ENCODE measurements around the gene PSMB10.

The PSMB10 gene

DNA sequence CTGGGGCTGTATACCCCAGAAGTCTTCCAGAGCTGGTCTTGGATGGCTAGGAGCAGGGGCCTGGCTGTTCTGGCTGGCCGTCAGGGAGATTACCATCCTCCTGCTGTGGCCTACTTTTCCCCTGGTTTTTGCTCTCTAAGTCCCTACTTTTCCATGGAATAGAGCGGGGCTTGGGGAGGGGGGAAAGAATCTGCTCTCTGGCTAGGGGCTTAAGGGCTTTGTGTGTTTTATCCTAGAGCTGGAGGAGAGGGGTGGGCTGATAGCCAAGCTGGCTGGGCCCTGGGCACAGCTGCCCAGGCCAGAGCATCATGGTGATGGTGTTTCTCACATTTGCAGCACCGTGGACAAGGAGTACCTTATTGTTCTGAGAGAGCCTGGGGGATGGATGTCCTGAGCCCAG, 48.3 kb downstream of the PSMB10 start:
- DNase-seq = no peak

DNA sequence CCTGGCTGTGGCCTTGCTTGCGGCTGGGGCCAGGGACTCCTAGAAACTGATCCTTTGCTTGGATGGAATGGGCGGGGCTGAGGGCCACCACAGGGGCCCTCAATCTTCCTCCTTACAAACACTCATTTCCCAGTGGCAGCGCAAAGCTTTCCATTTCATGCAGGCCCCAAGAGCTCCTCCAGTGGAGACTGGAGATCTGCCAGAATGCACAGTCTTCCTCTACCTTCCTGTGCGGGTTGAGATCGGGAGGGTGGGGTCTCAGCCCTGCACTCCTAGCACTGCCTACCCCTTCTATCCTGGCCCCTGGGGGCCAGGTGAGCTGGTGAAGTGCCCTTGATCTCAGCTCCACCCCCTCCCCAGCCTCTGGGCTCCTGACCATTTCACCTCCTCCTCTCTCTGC, 50.3 kb downstream of the PSMB10 start:
- no peak for DNase-seq

DNA sequence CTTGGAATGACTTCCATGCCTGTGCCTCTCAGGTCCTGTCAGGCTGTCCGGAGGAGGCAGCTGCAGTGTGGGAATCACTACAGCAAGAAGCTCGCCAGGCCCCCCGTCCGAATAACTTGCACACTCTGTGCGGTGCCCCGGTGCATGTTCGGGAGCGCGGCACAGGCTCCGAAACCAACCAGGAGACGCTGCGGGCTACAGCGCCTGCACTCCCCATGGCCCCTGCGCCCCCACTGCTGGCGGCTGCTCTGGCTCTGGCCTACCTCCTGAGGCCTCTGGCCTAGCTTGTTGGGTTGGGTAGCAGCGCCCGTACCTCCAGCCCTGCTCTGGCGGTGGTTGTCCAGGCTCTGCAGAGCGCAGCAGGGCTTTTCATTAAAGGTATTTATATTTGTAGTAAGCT, 50.7 kb downstream of the PSMB10 start:
- no peak for DNase-seq

DNA sequence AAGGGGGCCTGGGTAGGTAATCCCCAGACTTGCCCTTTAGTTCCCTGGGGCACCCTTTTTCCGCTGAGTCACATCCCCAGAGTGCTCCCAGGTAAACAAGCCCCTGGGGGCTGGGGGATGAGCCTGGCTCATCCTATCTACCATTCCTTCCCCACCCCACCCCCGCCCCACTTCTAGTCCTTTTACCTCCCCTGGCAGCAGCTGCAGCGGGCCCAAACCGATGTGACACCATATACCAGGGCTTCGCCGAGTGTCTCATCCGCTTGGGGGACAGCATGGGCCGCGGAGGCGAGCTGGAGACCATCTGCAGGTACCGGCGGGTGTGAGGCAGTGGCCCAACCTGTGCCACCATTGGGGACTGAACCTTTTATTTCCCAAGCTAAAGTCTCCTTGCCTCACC, 51.1 kb downstream of the PSMB10 start:
- no peak for DNase-seq

DNA sequence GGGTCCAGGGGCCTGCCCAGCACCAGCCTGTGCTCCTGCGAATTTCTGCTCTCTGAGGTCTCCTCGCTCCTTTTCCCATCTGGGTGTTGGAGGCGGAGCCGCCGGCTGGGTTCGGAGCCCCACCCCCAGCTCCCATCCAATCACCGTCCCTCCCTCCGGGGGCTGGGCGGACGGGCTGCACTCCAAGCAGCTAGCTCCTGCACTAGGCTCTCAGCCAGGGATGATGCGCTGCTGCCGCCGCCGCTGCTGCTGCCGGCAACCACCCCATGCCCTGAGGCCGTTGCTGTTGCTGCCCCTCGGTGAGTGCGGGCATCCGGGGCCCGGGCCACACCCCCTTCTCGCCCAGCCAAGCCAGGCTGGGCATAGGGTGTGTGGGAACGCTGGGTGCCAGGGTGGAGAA, 52.0 kb downstream of the PSMB10 start, which contains the start of gene NRN1L:
Gene NRN1L, plus strand, starts transcription at position 202 of the 400 bp plus-strand sequence. Its CDS starts 19 bp downstream, at position 221.
- no peak for DNase-seq

All from NCI-H1092 (cell line).